Activated CD8-positive, alpha-beta memory T cell treated with anti-CD3 and anti-CD28 coated beads for 48 hours (primary cell): Measurements from ENCODE around the gene PLXNB3.

Source experiments
- DNase-seq, 3 experiments: peaks; one replicate each; pipeline ENCODE4 v3.0.0-alpha.2; 2020; ENCODE audit warnings: low read depth in 2 of 3, low spot score in 2 of 3

Gene PLXNB3

GRCh38 chrX:153772316-153773217 lies 8.5 kb downstream of the PLXNB3 start:
- DNase-seq: no peak

GRCh38 chrX:153773218-153773611 lies 9.2 kb downstream of the PLXNB3 start:
- DNase-seq: no peak

- DNase-seq: no peak
Observed at GRCh38 chrX:153773741-153774575, 9.9 kb downstream of the PLXNB3 start.

- DNase-seq: no peak
Observed at GRCh38 chrX:153774576-153775292, 10.7 kb downstream of the PLXNB3 start.

- DNase-seq: no peak
Observed at GRCh38 chrX:153775293-153776119, 11.5 kb downstream of the PLXNB3 start.

- DNase-seq: no peak
Observed at GRCh38 chrX:153776120-153776599, 12.1 kb downstream of the PLXNB3 start.

- DNase-seq: no peak
Observed at GRCh38 chrX:153776611-153777045, 12.6 kb downstream of the PLXNB3 start.

GRCh38 chrX:153777261-153778090 lies 13.4 kb downstream of the PLXNB3 start:
- DNase-seq: no peak

GRCh38 chrX:153778181-153778580 lies 14.1 kb downstream of the PLXNB3 start:
- DNase-seq: no peak

GRCh38 chrX:153778684-153779101 lies 14.6 kb downstream of the PLXNB3 start:
- DNase-seq: no peak

GRCh38 chrX:153779891-153780677 lies 16.0 kb downstream of the PLXNB3 start:
- no peak for DNase-seq

- DNase-seq: no peak
Observed at GRCh38 chrX:153780678-153781427, 16.8 kb downstream of the PLXNB3 start, which contains the start of gene SRPK3. SRPK3 (plus strand) TSS chrX:153781041; CDS start chrX:153781087, 46 bp downstream.

GRCh38 chrX:153781428-153782047 lies 17.5 kb downstream of the PLXNB3 start:
- no peak for DNase-seq

- no peak for DNase-seq
Observed at GRCh38 chrX:153782313-153782712, 18.3 kb downstream of the PLXNB3 start.

GRCh38 chrX:153782871-153783270 lies 18.8 kb downstream of the PLXNB3 start:
- no peak for DNase-seq

- no peak for DNase-seq
Observed at GRCh38 chrX:153783378-153784013, 19.4 kb downstream of the PLXNB3 start.
